ENCODE data around the gene NTHL1.

The NTHL1 gene

GRCh38 chr16:2007081-2007836 lies 40.4 kb downstream of the NTHL1 start:
- no peak for DNase-seq

- no peak for DNase-seq
Observed at GRCh38 chr16:2006317-2006716, 41.3 kb downstream of the NTHL1 start.

GRCh38 chr16:2005646-2006045 lies 42.0 kb downstream of the NTHL1 start:
- DNase-seq: peak; percentile 15

GRCh38 chr16:2004795-2005517 lies 42.7 kb downstream of the NTHL1 start:
- peak; percentile 68 for DNase-seq

- peak; percentile 87 for DNase-seq
Observed at GRCh38 chr16:2003827-2004641, 43.6 kb downstream of the NTHL1 start.

GRCh38 chr16:2003231-2003826 lies 44.3 kb downstream of the NTHL1 start:
- no peak for DNase-seq

GRCh38 chr16:2002406-2003230 lies 45.0 kb downstream of the NTHL1 start:
- DNase-seq: no peak

GRCh38 chr16:2001456-2002355 lies 45.9 kb downstream of the NTHL1 start:
- no peak for DNase-seq

GRCh38 chr16:2001035-2001434 lies 46.6 kb downstream of the NTHL1 start:
- no peak for DNase-seq

- DNase-seq: no peak
Observed at GRCh38 chr16:1999866-2000514, 47.6 kb downstream of the NTHL1 start.

- DNase-seq: no peak
Observed at GRCh38 chr16:1998852-1999801, 48.5 kb downstream of the NTHL1 start.

GRCh38 chr16:1998360-1998835 lies 49.2 kb downstream of the NTHL1 start:
- DNase-seq: no peak

GRCh38 chr16:1997494-1998359 lies 49.9 kb downstream of the NTHL1 start:
- no peak for DNase-seq

GRCh38 chr16:1993731-1994131 lies 53.9 kb downstream of the NTHL1 start:
- no peak for DNase-seq

GRCh38 chr16:1992704-1993317 lies 54.8 kb downstream of the NTHL1 start:
- no peak for DNase-seq

GRCh38 chr16:1991948-1992703 lies 55.5 kb downstream of the NTHL1 start:
- no peak for DNase-seq

GRCh38 chr16:1991588-1991947 lies 56.1 kb downstream of the NTHL1 start:
- no peak for DNase-seq
